ENCODE results near the gene PALM3.
"Not testable (repeated sequence)": the region's sequence is repeated elsewhere in the genome, so short reads cannot be mapped to it uniquely, and the experiment has no call there.

PALM3 gene

GRCh38 chr19:14055396-14055795, 6.5 kb downstream of the PALM3 start:
- Mint-ChIP-seq H3K36me3 (peaks cover 25% of the 10 kb centered on the region), H3K27me3 (peaks cover 37% of the 10 kb centered on the region), H3K4me1 (peaks cover 22% of the 10 kb centered on the region), H3K4me3 (no peak overlapping the region), H3K27ac (no peak overlapping the region), H3K9me3 (no peaks in the 10 kb centered on the region)
- no peak for ATAC-seq

DNA sequence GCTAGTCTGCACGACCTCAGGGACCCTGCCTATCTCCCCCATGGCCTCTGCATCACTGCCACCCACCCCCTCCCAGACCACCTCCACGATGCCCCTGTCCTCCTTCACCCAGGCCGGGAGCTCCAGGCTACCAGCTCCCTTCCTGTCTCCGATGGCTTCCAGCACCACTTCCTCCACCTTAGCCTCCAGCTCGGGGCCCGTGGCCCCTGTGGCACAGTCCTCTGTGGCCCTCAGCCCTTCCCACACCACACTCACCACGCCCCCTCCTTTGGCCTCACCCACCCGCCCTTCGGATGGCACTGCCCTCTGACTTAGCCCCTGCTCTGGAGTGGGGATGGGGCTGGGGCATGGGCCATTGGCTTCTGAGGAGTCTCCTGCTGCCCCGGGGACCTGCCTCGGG, 7.2 kb downstream of the PALM3 start:
- no peak overlapping the region for H3K4me3 Mint-ChIP-seq
- H3K36me3 Mint-ChIP-seq = peaks cover 31% of the 10 kb centered on the region
- H3K27me3 Mint-ChIP-seq = peaks cover 32% of the 10 kb centered on the region
- H3K27ac Mint-ChIP-seq = no peak overlapping the region
- H3K9me3 Mint-ChIP-seq = no peaks in the 10 kb centered on the region
- peaks cover 20% of the 10 kb centered on the region for H3K4me1 Mint-ChIP-seq
- no peak for ATAC-seq

DNA sequence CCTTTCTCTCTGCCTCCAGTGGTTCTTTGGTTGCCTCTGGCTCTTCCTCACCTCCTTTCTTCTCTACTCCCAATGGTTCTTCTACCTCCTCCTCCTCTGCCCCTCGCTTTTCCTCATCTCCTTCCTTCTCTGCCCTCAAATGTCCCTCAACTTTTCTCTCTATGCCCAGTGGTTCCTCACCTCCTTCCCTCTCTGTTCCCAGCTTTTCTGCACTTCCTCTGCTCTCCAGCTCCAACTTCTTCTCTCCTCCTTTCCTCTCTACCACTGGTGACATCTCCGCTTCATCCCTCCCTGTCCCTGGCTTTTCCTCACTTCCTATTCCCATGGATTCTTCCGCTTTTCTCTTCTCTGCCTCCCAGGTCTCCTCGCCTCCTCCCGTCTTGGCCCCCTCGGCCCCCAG, 7.8 kb downstream of the PALM3 start:
- no peak overlapping the region for H3K4me3 Mint-ChIP-seq
- no peak for ATAC-seq
- H3K27ac Mint-ChIP-seq = no peak overlapping the region
- H3K36me3 Mint-ChIP-seq = peaks cover 32% of the 10 kb centered on the region
- no peaks in the 10 kb centered on the region for H3K9me3 Mint-ChIP-seq
- H3K27me3 Mint-ChIP-seq = peaks cover 26% of the 10 kb centered on the region
- H3K4me1 Mint-ChIP-seq = peaks cover 17% of the 10 kb centered on the region

DNA sequence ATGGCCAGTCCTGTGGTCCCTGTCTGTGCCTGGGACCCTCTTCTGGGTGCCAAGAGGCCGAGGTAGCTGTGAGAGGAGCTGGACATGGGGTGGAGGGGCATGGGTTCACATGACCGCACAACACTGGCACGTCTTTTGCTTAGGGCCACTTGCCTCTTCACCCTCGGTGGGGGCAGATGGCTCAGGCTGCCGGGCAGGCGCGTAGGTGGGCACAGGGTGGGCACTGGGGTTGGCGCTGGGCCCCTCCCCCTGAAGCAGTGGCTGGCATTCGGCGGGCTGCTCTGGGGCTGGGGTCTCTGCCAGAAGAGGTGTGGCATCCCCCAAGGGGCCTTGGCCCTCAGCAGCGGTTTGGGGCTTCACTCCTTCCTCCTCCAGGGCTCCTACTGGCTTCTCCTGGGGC, 8.4 kb downstream of the PALM3 start:
- Mint-ChIP-seq H3K36me3 (peaks cover 36% of the 10 kb centered on the region), H3K4me3 (no peak overlapping the region), H3K9me3 (no peaks in the 10 kb centered on the region), H3K27ac (no peak overlapping the region), H3K27me3 (peaks cover 20% of the 10 kb centered on the region), H3K4me1 (peaks cover 11% of the 10 kb centered on the region)
- ATAC-seq = no peak

- ATAC-seq = no peak
- Mint-ChIP-seq H3K4me1 (peaks cover 6% of the 10 kb centered on the region), H3K27ac (no peak overlapping the region), H3K4me3 (no peak overlapping the region), H3K9me3 (no peaks in the 10 kb centered on the region), H3K36me3 (peaks cover 41% of the 10 kb centered on the region), H3K27me3 (peaks cover 15% of the 10 kb centered on the region)
Measured at GRCh38 chr19:14053032-14053431, 8.8 kb downstream of the PALM3 start.

DNA sequence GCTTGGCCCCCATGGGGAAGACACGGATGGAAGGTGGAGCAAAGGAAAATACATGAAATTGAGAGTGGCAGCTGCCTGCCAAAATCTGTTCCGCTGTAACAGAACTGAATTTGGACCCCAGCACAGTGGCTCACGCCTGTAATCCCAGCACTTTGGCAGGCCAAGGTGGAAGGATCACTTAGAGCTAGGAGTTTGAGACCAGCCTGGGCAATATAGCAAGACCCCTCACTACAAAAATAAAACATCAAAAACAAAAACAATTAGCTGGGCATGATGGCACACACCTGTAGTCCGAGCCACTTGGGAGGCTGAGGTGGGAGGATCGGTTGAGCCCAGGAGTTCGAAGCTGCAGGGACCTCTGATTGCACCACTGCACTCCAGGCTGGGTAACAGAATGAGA, 9.4 kb downstream of the PALM3 start:
- Mint-ChIP-seq H3K4me3 (no peak overlapping the region), H3K27ac (no peak overlapping the region)
- no peak for ATAC-seq

DNA sequence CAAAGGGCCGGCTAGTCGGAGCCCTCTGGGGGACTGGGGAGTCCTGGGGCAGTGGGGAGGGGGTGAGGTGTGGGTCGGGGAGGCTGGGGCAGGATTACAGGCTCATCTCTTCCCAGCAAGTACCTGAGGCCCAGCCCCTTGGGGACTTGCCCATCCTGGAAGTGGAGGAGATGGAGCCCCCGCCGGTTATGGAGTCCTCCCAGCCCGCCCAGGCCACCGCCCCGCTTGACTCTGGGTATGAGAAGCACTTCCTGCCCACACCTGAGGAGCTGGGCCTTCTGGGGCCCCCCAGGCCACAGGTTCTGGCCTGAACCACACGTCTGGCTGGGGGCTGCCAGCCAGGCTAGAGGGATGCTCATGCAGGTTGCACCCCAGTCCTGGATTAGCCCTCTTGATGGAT, 9.9 kb downstream of the PALM3 start:
- H3K36me3 Mint-ChIP-seq = peaks cover 44% of the 10 kb centered on the region
- no peak overlapping the region for H3K27ac Mint-ChIP-seq
- ATAC-seq = no peak

More for the DNA sequence above, 9.4 kb downstream of the PALM3 start:
- H3K4me1 Mint-ChIP-seq = peaks cover under 1% of the 10 kb centered on the region
- H3K27me3 Mint-ChIP-seq = peaks cover 10% of the 10 kb centered on the region
- H3K36me3 Mint-ChIP-seq = peaks cover 44% of the 10 kb centered on the region
- no peaks in the 10 kb centered on the region for H3K9me3 Mint-ChIP-seq

DNA sequence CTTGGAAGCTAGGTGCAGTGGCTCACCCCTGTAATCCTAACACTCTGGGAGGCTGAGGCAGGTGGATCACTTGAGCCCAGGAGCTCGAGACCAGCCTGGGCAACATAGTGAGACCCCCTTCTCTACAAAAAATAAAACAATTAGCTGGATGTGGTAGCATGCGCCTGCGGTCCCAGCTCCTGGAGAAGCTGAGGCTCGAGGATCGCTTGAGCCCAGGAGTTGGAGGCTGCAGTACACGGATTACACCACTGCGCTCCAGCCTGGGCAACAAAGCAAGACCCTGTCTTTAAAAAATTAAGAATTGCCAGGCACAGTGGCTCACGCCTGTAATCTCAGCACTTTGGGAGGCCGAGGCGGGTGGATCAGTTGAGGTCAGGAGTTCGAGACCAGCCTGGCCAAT, 10.9 kb downstream of the PALM3 start:
- H3K9me3 Mint-ChIP-seq, H3K27me3 Mint-ChIP-seq, H3K27ac Mint-ChIP-seq, ATAC-seq, H3K4me1 Mint-ChIP-seq, H3K4me3 Mint-ChIP-seq: not testable (repeated sequence)
- H3K36me3 Mint-ChIP-seq = peaks cover 51% of the 10 kb centered on the region

More for the DNA sequence above, 9.9 kb downstream of the PALM3 start:
- peaks cover 5% of the 10 kb centered on the region for H3K27me3 Mint-ChIP-seq
- H3K4me3 Mint-ChIP-seq = no peak overlapping the region
- H3K9me3 Mint-ChIP-seq = no peaks in the 10 kb centered on the region
- no peaks in the 10 kb centered on the region for H3K4me1 Mint-ChIP-seq

GRCh38 chr19:14050512-14050911, 11.4 kb downstream of the PALM3 start:
- Mint-ChIP-seq H3K36me3 (peaks cover 55% of the 10 kb centered on the region), H3K27ac (no peak overlapping the region), H3K4me3 (no peak overlapping the region), H3K4me1 (no peaks in the 10 kb centered on the region), H3K27me3 (no peaks in the 10 kb centered on the region), H3K9me3 (no peaks in the 10 kb centered on the region)
- no peak for ATAC-seq

DNA sequence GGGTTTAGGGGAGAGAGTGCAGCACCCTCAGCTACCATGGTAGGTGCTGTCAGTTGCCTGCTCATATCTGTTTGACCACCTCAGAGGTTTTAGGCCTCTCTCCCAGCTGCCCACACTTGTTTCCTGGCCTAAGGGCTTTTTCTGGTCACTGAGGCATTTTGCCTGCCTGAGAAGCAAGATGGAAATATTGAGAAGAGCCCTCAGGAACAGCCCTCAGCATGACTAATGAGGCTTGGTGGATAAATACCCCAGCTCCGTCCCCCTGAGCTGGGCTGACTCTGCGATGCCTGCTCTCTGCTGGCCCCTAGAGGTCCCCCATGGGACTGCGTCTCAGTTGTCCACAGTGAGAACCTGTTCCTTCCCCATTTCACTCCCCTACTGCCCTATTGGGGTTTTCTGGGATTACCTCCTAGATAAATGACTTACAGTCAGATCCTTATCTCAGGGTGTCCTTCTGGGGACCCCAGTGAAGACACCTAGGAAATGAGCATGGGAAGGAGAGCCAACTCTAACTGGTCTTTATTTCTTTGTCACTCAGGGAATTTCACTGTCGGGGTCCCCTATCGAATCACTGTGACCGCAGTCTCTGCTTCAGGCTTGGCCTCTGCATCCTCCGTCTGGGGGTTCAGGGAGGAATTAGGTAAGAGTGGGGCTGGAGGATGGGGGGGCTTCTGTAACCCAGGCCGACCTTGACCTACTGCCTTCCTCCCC, 13.3 kb downstream of the PALM3 start:
- Mint-ChIP-seq H3K4me3 (no peak overlapping the region), H3K4me1 (no peaks in the 10 kb centered on the region), H3K36me3 (peaks cover 60% of the 10 kb centered on the region), H3K27me3 (no peaks in the 10 kb centered on the region), H3K27ac (no peak overlapping the region), H3K9me3 (no peaks in the 10 kb centered on the region)
- ATAC-seq = peak; percentile 67

DNA sequence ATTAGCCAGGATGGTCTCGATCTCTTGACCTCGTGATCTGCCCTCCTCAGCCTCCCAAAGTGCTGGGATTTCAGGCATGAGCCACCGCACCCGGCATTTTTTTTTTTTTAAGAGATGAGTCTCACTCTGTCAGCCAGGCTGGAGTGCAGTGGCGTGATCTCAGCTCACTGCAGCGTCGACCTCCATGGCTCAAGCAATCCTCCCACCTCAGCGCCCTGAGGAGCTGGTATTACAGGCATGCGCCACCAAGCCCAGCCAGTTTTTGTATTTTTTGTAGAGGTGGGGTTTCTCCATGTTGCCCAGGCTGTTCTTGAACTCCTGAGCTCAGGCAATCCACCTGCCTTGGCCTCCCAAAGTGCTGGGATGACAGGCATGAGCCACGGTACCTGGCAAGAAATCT, 14.0 kb downstream of the PALM3 start:
- not testable (repeated sequence) for ATAC-seq, H3K4me3 Mint-ChIP-seq, H3K27me3 Mint-ChIP-seq, H3K4me1 Mint-ChIP-seq, H3K27ac Mint-ChIP-seq, H3K9me3 Mint-ChIP-seq
- peaks cover 63% of the 10 kb centered on the region for H3K36me3 Mint-ChIP-seq

GRCh38 chr19:14042659-14043608, 18.9 kb downstream of the PALM3 start:
- peak; percentile 64 for ATAC-seq
- peaks cover 57% of the 10 kb centered on the region for H3K36me3 Mint-ChIP-seq
- H3K4me1 Mint-ChIP-seq = peaks cover 26% of the 10 kb centered on the region
- not testable (repeated sequence) for H3K9me3 Mint-ChIP-seq, H3K4me3 Mint-ChIP-seq, H3K27me3 Mint-ChIP-seq
- H3K27ac Mint-ChIP-seq = peak overlapping the region; percentile 72

DNA sequence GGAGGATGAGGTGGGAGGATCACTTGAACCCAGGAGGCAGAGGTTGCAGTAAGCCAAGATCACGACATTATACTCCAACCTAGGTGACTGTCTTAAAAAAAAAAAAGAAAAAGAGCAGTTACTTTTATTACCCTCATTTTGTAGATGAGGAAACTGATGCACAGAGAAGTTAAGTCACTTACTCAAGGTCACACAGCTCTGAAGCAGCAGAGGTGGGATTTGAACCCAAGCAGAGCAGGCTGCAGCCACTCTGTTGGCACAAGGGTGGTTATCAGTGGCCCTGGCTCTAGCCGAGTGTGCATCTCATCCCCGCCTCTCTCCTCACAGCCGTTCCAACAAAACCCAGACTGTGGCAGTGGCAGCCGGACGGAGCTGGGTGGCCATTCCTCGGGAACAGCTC, 22.7 kb downstream of the PALM3 start:
- Mint-ChIP-seq H3K9me3 (no peaks in the 10 kb centered on the region), H3K36me3 (peaks cover 53% of the 10 kb centered on the region), H3K27me3 (no peaks in the 10 kb centered on the region), H3K4me1 (peaks cover 31% of the 10 kb centered on the region), H3K4me3 (no peak overlapping the region), H3K27ac (no peak overlapping the region)
- ATAC-seq = no peak

GRCh38 chr19:14035706-14036105, 26.2 kb downstream of the PALM3 start:
- Mint-ChIP-seq H3K4me1 (peaks cover 37% of the 10 kb centered on the region), H3K9me3 (no peaks in the 10 kb centered on the region), H3K4me3 (no peak overlapping the region), H3K36me3 (peaks cover 36% of the 10 kb centered on the region), H3K27me3 (no peaks in the 10 kb centered on the region), H3K27ac (no peak overlapping the region)
- ATAC-seq = no peak

DNA sequence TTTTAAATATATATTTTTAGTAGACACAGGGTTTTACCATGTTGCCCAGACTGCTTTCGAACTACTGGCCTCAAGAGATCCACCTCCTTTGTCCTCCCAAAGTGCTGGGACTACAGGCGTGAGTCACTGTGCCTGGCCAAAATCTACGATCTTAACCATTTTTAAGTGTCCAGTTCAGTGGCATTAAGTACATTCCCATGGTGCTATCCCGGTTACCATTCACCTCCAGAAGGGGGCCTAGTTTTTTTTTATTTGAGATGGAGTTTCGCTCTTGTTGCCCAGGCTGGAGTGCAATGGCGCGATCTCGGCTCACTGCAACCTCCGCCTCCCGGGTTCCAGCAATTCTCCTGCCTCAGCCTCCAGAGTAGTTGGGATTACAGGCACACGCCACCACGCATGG, 26.7 kb downstream of the PALM3 start:
- H3K9me3 Mint-ChIP-seq, H3K4me3 Mint-ChIP-seq, ATAC-seq, H3K27me3 Mint-ChIP-seq, H3K27ac Mint-ChIP-seq: not testable (repeated sequence)
- H3K36me3 Mint-ChIP-seq = peaks cover 36% of the 10 kb centered on the region
- H3K4me1 Mint-ChIP-seq = peaks cover 37% of the 10 kb centered on the region

DNA sequence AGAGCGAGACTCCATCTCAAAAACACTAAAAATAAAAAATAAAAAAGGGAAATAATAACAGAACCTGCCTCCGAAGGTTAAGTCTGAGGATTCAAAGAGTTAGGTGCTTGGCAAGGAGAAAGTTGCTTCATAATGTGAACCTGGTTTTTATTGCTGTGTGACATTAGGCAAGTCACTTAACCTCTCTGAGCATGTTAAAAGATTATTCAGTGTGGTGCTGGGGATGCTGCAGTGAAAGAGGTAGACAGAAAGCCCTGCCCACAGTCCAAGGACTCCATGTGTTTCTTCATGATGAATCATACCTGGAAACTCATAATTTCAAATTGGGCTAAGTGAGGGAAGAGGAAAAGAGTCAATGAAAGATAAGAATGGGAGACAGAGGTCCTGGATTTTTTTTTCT, 27.9 kb downstream of the PALM3 start:
- Mint-ChIP-seq H3K9me3 (no peaks in the 10 kb centered on the region), H3K4me1 (peaks cover 41% of the 10 kb centered on the region), H3K27ac (peak overlapping the region; percentile 58), H3K4me3 (no peak overlapping the region), H3K27me3 (no peaks in the 10 kb centered on the region), H3K36me3 (peaks cover 29% of the 10 kb centered on the region)
- ATAC-seq = no peak

Measured in stimulated activated memory B cell treated with anti-CD40 and anti-IgM and Interleukin-4, amounts not matched to agents 10 μg/mL and 1 μg/mL and 100 μg/mL, for 72 hours (primary cell).